ENCODE data around the gene C19orf25.

DNA sequence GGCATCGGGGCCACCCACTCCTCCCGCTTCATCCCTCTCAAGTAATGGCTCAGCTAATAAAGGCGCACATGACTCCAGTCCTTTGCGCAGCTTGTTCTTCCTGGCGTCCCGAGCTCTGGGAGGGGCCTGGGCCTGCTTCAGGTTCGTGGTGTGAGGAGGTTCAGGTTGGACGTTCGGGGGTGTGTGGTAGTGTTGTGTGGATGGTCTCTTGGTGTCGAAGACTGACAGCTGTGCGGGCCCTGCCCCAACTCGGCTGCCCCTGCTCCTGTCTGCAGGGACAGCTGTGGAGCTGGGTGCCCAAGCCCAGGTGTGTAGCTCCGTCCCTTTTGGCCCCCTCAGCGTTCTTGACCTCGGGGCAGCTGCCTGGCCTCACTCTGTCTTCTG, 38.6 kb downstream of the C19orf25 start:
- TF ChIP-seq, protein P1, sequence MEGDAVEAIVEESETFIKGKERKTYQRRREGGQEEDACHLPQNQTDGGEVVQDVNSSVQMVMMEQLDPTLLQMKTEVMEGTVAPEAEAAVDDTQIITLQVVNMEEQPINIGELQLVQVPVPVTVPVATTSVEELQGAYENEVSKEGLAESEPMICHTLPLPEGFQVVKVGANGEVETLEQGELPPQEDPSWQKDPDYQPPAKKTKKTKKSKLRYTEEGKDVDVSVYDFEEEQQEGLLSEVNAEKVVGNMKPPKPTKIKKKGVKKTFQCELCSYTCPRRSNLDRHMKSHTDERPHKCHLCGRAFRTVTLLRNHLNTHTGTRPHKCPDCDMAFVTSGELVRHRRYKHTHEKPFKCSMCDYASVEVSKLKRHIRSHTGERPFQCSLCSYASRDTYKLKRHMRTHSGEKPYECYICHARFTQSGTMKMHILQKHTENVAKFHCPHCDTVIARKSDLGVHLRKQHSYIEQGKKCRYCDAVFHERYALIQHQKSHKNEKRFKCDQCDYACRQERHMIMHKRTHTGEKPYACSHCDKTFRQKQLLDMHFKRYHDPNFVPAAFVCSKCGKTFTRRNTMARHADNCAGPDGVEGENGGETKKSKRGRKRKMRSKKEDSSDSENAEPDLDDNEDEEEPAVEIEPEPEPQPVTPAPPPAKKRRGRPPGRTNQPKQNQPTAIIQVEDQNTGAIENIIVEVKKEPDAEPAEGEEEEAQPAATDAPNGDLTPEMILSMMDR (IDR thresholded peaks at IDR 0.05) = no peak
- TF ChIP-seq POLR2A (IDR thresholded peaks at IDR 0.05) (no peak), POLR2AphosphoS5 (IDR thresholded peaks at IDR 0.05) (no peak)

Measured in prostate gland (tissue), 2 donors.